GM12891 (cell line): ENCODE results near the gene CZIB.
A peak's percentile ranks its signal among the peaks of the same experiment; 100 is the strongest.

Experiments
- DNase-seq: peaks from one replicate; pipeline ENCODE4 v3.0.0; 2011; ENCODE audit warnings: low spot score; ENCODE audit not compliant: insufficient read length
- FAIRE-seq: peaks from 2 replicates; lab custom pipeline; 2011; peaks lifted over from hg19 to GRCh38; lab: Jason Lieb, UNC
- PAX5 ChIP-seq: IDR thresholded peaks from 2 replicates; pipeline ENCODE4 v1.6.1; 2011; ENCODE audit warnings: low read length, moderate library complexity, mild to moderate bottlenecking; ENCODE audit not compliant: insufficient read depth, severe bottlenecking
- POLR2A ChIP-seq: IDR thresholded peaks from 2 replicates; pipeline ENCODE4 v1.6.1; 2011; ENCODE audit warnings: low read depth, low read length, control low read depth
- POLR2AphosphoS5 ChIP-seq: IDR thresholded peaks from 2 replicates; pipeline ENCODE4 v1.6.1; 2011; ENCODE audit warnings: low read depth, low read length, control low read depth
- POU2F2 ChIP-seq: IDR thresholded peaks from 2 replicates; pipeline ENCODE4 v1.6.1; 2011; ENCODE audit warnings: low read depth, mild to moderate bottlenecking, control low read depth, low read length, moderate library complexity
- SPI1 ChIP-seq: IDR thresholded peaks from 2 replicates; pipeline ENCODE4 v1.6.1; 2011; ENCODE audit warnings: low read depth, low read length, control low read depth
- TAF1 ChIP-seq: IDR thresholded peaks from 2 replicates; pipeline ENCODE4 v1.6.1; 2011; ENCODE audit warnings: low read depth, low read length, control low read depth

CZIB gene

GRCh38 chr1:53182111-53182593 is 38.3 kb downstream of the CZIB start:
- TF ChIP-seq POLR2AphosphoS5: no peak
- no peak for TF ChIP-seq TAF1
- TF ChIP-seq SPI1: no peak
- TF ChIP-seq PAX5: no peak
- no peak for TF ChIP-seq POLR2A
- TF ChIP-seq POU2F2: no peak
- FAIRE-seq: peak; percentile 91
- peak; percentile 54 for DNase-seq

GRCh38 chr1:53180951-53181350 is 39.5 kb downstream of the CZIB start:
- FAIRE-seq (no peak), DNase-seq (no peak)
- TF ChIP-seq POLR2A: no peak

GRCh38 chr1:53180226-53180625 is 40.2 kb downstream of the CZIB start:
- no peak for DNase-seq
- FAIRE-seq: no peak
- no peak for TF ChIP-seq TAF1
- TF ChIP-seq SPI1: no peak
- TF ChIP-seq POU2F2: no peak

GRCh38 chr1:53176452-53177208 is 43.8 kb downstream of the CZIB start:
- FAIRE-seq: no peak
- no peak for TF ChIP-seq POLR2A
- no peak for TF ChIP-seq PAX5
- TF ChIP-seq POLR2AphosphoS5: no peak
- TF ChIP-seq SPI1: no peak
- no peak for TF ChIP-seq TAF1
- no peak for TF ChIP-seq POU2F2

GRCh38 chr1:53174971-53175913 is 45.2 kb downstream of the CZIB start:
- TF ChIP-seq POU2F2: no peak
- DNase-seq (no peak), FAIRE-seq (no peak)

More at GRCh38 chr1:53176452-53177208, 43.8 kb downstream of the CZIB start:
- DNase-seq: no peak

DNA sequence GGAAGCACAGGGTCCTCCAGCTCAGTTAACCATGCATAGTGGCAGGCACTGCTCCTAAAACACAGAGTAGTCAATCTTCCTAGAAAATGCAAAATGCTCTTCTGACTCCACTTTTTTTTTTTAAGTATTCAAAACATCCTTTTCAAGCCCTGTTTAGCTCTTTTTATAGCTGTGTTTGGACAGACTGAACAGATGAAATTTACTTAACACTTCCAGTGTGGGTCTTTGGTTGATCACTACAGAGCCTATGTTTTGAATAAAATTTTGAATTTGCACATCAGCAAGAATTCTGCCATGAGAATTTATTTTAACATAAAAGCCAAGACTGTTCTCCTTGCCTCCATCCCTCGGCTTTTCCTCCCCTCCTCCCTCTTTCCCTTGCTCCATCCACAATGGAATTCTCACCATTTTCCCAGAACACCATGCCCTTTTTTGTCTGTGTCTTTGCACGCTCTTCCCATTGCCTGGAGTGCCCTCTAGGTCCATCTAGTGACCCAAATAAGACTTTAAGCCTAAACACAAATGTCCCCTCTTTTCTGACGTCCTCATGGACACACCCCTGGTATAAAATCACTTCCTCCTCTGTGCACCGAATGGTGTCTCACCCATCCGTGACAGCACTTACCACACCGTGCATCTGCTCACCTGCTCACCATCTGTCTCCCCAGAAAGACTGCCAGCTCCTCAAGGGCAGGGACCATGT is 47.9 kb downstream of the CZIB start:
- peak; percentile 53 for DNase-seq
- peak; percentile 85 for FAIRE-seq
- TF ChIP-seq POLR2A: no peak
- no peak for TF ChIP-seq PAX5
- no peak for TF ChIP-seq POU2F2
- TF ChIP-seq POLR2AphosphoS5: no peak
- TF ChIP-seq SPI1: peak; percentile 70

DNA sequence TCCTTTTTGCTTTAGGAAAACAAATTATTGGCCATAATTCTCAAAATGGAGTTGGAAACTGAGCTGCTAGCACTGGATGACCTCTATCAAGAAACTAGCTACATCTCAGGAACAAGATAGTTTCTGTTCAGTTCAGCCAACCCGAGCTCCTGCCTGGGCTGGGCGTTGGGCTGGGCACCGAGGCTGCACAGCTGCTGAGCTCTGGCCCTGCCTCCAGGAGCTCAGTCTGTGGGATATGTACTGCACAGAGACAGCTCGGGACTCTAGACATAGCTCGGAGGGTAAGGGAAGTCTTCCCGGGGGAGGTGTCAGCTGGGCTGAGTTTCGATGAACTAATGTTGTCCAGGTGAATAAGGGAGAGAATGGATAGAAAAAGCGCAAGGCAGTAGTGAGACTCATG is 53.5 kb downstream of the CZIB start:
- FAIRE-seq (no peak), DNase-seq (no peak)
- TF ChIP-seq POLR2A: no peak
- TF ChIP-seq SPI1: no peak
- TF ChIP-seq POU2F2: no peak
- no peak for TF ChIP-seq TAF1
- TF ChIP-seq POLR2AphosphoS5: no peak
- TF ChIP-seq PAX5: no peak

GRCh38 chr1:53166366-53166765 is 54.1 kb downstream of the CZIB start:
- no peak for FAIRE-seq
- no peak for DNase-seq
- TF ChIP-seq POLR2A (no peak), POU2F2 (no peak), POLR2AphosphoS5 (no peak), SPI1 (no peak), PAX5 (no peak), TAF1 (no peak)

GRCh38 chr1:53165408-53165961 is 54.9 kb downstream of the CZIB start:
- TF ChIP-seq POU2F2 (no peak), POLR2A (no peak), POLR2AphosphoS5 (no peak), PAX5 (no peak), SPI1 (no peak), TAF1 (no peak)
- DNase-seq (no peak), FAIRE-seq (no peak)
